HUES48 (cell line): ENCODE measurements around the gene ECE2.
A peak's percentile ranks its signal among the peaks of the same experiment; 100 is the strongest.

Source experiments
- H3K27ac ChIP-seq: one replicate; pipeline ENCODE4 v1.7.0; 2013; ENCODE audit warnings: low read depth, low read length, inconsistent platforms
- H3K27me3 ChIP-seq: 2 replicates; pipeline ENCODE4 v1.6.1; 2013; ENCODE audit warnings: mild to moderate bottlenecking, low read length; ENCODE audit not compliant: control insufficient read depth, insufficient read depth
- H3K36me3 ChIP-seq: 2 replicates; pipeline ENCODE4 v1.6.1; 2013; ENCODE audit warnings: low read length; ENCODE audit not compliant: control insufficient read depth, insufficient read depth
- H3K4me1 ChIP-seq: 2 replicates; pipeline ENCODE4 v1.6.1; 2013; ENCODE audit warnings: mild to moderate bottlenecking, low read length; ENCODE audit not compliant: control insufficient read depth, insufficient read depth
- H3K4me3 ChIP-seq: 2 replicates; pipeline ENCODE4 v1.5.1; 2013; ENCODE audit warnings: mild to moderate bottlenecking, low read depth, low read length
- H3K9ac ChIP-seq: 2 replicates; pipeline ENCODE4 v1.6.1; 2013; ENCODE audit warnings: mild to moderate bottlenecking, low read depth, low read length, moderate library complexity
- H3K9me3 ChIP-seq: 2 replicates; pipeline ENCODE4 v1.6.1; 2013; ENCODE audit warnings: low read length; ENCODE audit not compliant: control insufficient read depth, insufficient read depth

The ECE2 gene

GRCh38 chr3:184283681-184284080, 7.9 kb downstream of the ECE2 start:
- Histone ChIP-seq H3K27me3 (no peaks in the 10 kb centered on the region), H3K4me1 (no peaks in the 10 kb centered on the region), H3K27ac (no peak overlapping the region), H3K9me3 (no peaks in the 10 kb centered on the region), H3K36me3 (no peaks in the 10 kb centered on the region), H3K9ac (no peak overlapping the region), H3K4me3 (no peak overlapping the region)

- H3K27ac ChIP-seq, result no peak overlapping the region
- H3K4me1 ChIP-seq, result no peaks in the 10 kb centered on the region
- H3K36me3 ChIP-seq, result no peaks in the 10 kb centered on the region
- no peak overlapping the region for H3K9ac ChIP-seq
- no peak overlapping the region for H3K4me3 ChIP-seq
- H3K27me3 ChIP-seq, result no peaks in the 10 kb centered on the region
- no peaks in the 10 kb centered on the region for H3K9me3 ChIP-seq
These were observed 8.9 kb downstream of the ECE2 start for GRCh38 chr3:184284696-184285095.

- no peaks in the 10 kb centered on the region for H3K36me3 ChIP-seq
- no peaks in the 10 kb centered on the region for H3K27me3 ChIP-seq
- no peak overlapping the region for H3K27ac ChIP-seq
- no peak overlapping the region for H3K9ac ChIP-seq
- no peaks in the 10 kb centered on the region for H3K9me3 ChIP-seq
- no peaks in the 10 kb centered on the region for H3K4me1 ChIP-seq
- no peak overlapping the region for H3K4me3 ChIP-seq
These were observed 13.7 kb downstream of the ECE2 start for GRCh38 chr3:184289426-184289938.

- no peak overlapping the region for H3K9ac ChIP-seq
- H3K4me3 ChIP-seq, result no peak overlapping the region
- H3K27me3 ChIP-seq, result no peaks in the 10 kb centered on the region
- no peaks in the 10 kb centered on the region for H3K4me1 ChIP-seq
- no peaks in the 10 kb centered on the region for H3K36me3 ChIP-seq
- H3K9me3 ChIP-seq, result no peaks in the 10 kb centered on the region
- no peak overlapping the region for H3K27ac ChIP-seq
These were observed 14.5 kb downstream of the ECE2 start for GRCh38 chr3:184290331-184290730.

GRCh38 chr3:184291044-184291737, 15.4 kb downstream of the ECE2 start:
- Histone ChIP-seq H3K4me1 (no peaks in the 10 kb centered on the region), H3K4me3 (no peak overlapping the region), H3K9me3 (no peaks in the 10 kb centered on the region), H3K9ac (no peak overlapping the region), H3K27ac (no peak overlapping the region), H3K36me3 (no peaks in the 10 kb centered on the region), H3K27me3 (no peaks in the 10 kb centered on the region)

GRCh38 chr3:184291738-184292445, 16.1 kb downstream of the ECE2 start:
- Histone ChIP-seq H3K9ac (no peak overlapping the region), H3K36me3 (no peaks in the 10 kb centered on the region), H3K27ac (no peak overlapping the region), H3K27me3 (no peaks in the 10 kb centered on the region), H3K9me3 (no peaks in the 10 kb centered on the region), H3K4me1 (no peaks in the 10 kb centered on the region), H3K4me3 (no peak overlapping the region)

- H3K9ac ChIP-seq, result no peak overlapping the region
- H3K27me3 ChIP-seq, result no peaks in the 10 kb centered on the region
- H3K4me1 ChIP-seq, result no peaks in the 10 kb centered on the region
- no peak overlapping the region for H3K4me3 ChIP-seq
- H3K9me3 ChIP-seq, result no peaks in the 10 kb centered on the region
- H3K27ac ChIP-seq, result no peak overlapping the region
- peaks cover 8% of the 10 kb centered on the region for H3K36me3 ChIP-seq
These were observed 19.9 kb downstream of the ECE2 start for GRCh38 chr3:184295771-184296170.

- Histone ChIP-seq H3K4me3 (no peak overlapping the region), H3K27ac (no peak overlapping the region), H3K36me3 (peaks cover 15% of the 10 kb centered on the region), H3K9ac (no peak overlapping the region), H3K4me1 (no peaks in the 10 kb centered on the region), H3K27me3 (no peaks in the 10 kb centered on the region), H3K9me3 (no peaks in the 10 kb centered on the region)
These were observed 20.8 kb downstream of the ECE2 start for GRCh38 chr3:184296616-184297015.

GRCh38 chr3:184298759-184299487, 23.1 kb downstream of the ECE2 start, which contains the start of gene PSMD2:
Gene PSMD2 (plus strand): TSS chr3:184299241. CDS start chr3:184299267, 26 bp downstream.
- Histone ChIP-seq H3K4me1 (no peaks in the 10 kb centered on the region), H3K9me3 (no peaks in the 10 kb centered on the region), H3K36me3 (peaks cover 38% of the 10 kb centered on the region), H3K4me3 (peak within 1 kb of the TSS; percentile 98), H3K9ac (peak within 1 kb of the TSS; percentile 87), H3K27ac (peak within 1 kb of the TSS; percentile 89), H3K27me3 (no peaks in the 10 kb centered on the region)

GRCh38 chr3:184299488-184300377, 23.9 kb downstream of the ECE2 start:
- Histone ChIP-seq H3K36me3 (peaks cover 47% of the 10 kb centered on the region), H3K9ac (peak overlapping the region; percentile 87), H3K27ac (peak overlapping the region; percentile 78), H3K4me3 (peak overlapping the region; percentile 98), H3K4me1 (no peaks in the 10 kb centered on the region), H3K9me3 (no peaks in the 10 kb centered on the region), H3K27me3 (no peaks in the 10 kb centered on the region)
